WTC11 (cell line): ENCODE data around the gene RGS5. TPM values are rescaled to one million over a fixed set of nuclear protein-coding genes. Genes with fewer than 3 reads are reported as not detected.

Source experiments
- ATAC-seq: fragments of 200-7000 bp; cut with Tn5 transposase; 2 replicates; pipeline ENCODE4 v1.10.0; 2021; ENCODE audit warnings: mild to moderate bottlenecking, moderate library complexity
- CTCF ChIA-PET: fragments of 300-600 bp; sonication (Branson Sonifier 250); formaldehyde crosslinking; loops from one replicate; lab custom pipeline; 2021; ENCODE audit warnings: antibody characterized with exemption; lab: Charles Lee
- POLR2A ChIA-PET: fragments of 350-600 bp; sonication (Branson Sonifier 250); formaldehyde crosslinking; loops from one replicate; lab custom pipeline; 2021; ENCODE audit warnings: antibody characterized with exemption; lab: Charles Lee
- DNase-seq: peaks from one replicate; pipeline ENCODE4 v3.0.0; 2021; ENCODE audit warnings: low spot score
- H3K27ac Mint-ChIP-seq: 2 replicates; pipeline ENCODE4 v1.8.0; 2021; ENCODE audit warnings: mixed read lengths
- H3K27me3 Mint-ChIP-seq: 2 replicates; pipeline ENCODE4 v1.8.0; 2021; ENCODE audit warnings: low read depth, mild to moderate bottlenecking, moderate library complexity, mixed read lengths
- H3K36me3 Mint-ChIP-seq: 2 replicates; pipeline ENCODE4 v1.8.0; 2021; ENCODE audit warnings: mixed read lengths
- H3K4me1 Mint-ChIP-seq: 2 replicates; pipeline ENCODE4 v1.8.0; 2022; ENCODE audit warnings: mixed read lengths
- H3K4me3 Mint-ChIP-seq: 2 replicates; pipeline ENCODE4 v1.8.0; 2021; ENCODE audit warnings: mild to moderate bottlenecking, moderate library complexity, mixed read lengths
- H3K9me3 Mint-ChIP-seq: 2 replicates; pipeline ENCODE4 v1.8.0; 2021; ENCODE audit warnings: mixed read lengths
- ATF1 ChIP-seq: sonication (generic); formaldehyde crosslinking; IDR thresholded peaks from 2 replicates; pipeline ENCODE4 v1.8.1; 2023; ENCODE audit warnings: mild to moderate bottlenecking, moderate library complexity, missing genetic modification reagents
- EMX1 ChIP-seq: fragments of 250-450 bp; sonication (Bioruptor Pico); IDR thresholded peaks from 2 replicates; pipeline ENCODE4 v1.8.0; 2021; ENCODE audit warnings: mild to moderate bottlenecking
- IRF2 ChIP-seq: sonication (generic); formaldehyde crosslinking; IDR thresholded peaks from 2 replicates; pipeline ENCODE4 v1.8.0; 2022; ENCODE audit warnings: low read depth, missing genetic modification reagents, borderline replicate concordance
- JUN ChIP-seq: sonication (generic); formaldehyde crosslinking; IDR thresholded peaks from 2 replicates; pipeline ENCODE4 v1.8.0; 2023; ENCODE audit warnings: mild to moderate bottlenecking, missing genetic modification reagents
- NFE2L1 ChIP-seq: sonication (generic); formaldehyde crosslinking; IDR thresholded peaks from 2 replicates; pipeline ENCODE4 v1.8.1; 2023; ENCODE audit warnings: missing genetic modification reagents
- OVOL2 ChIP-seq: fragments of 250-450 bp; sonication (Bioruptor Pico); IDR thresholded peaks from 2 replicates; pipeline ENCODE4 v1.9.0; 2021; ENCODE audit warnings: mild to moderate bottlenecking, borderline replicate concordance
- ZNF219 ChIP-seq: sonication (generic); formaldehyde crosslinking; IDR thresholded peaks from 2 replicates; pipeline ENCODE4 v1.8.0; 2023; ENCODE audit warnings: missing genetic modification reagents, mild to moderate bottlenecking, borderline replicate concordance
- ZNF232 ChIP-seq: sonication (generic); formaldehyde crosslinking; IDR thresholded peaks from 2 replicates; pipeline ENCODE4 v1.8.0; 2022; ENCODE audit warnings: mild to moderate bottlenecking, missing genetic modification reagents
- total RNA-seq: library from RNA; stranded (reverse); gene quantifications from 3 replicates; pipeline ENCODE4 v1.2.3, GENCODE V29; 2021
- TF ChIP-seq, protein P1 (sequence below): sonication (generic); formaldehyde crosslinking; IDR thresholded peaks from 2 replicates; pipeline ENCODE4 v1.8.0; 2023; ENCODE audit warnings: missing genetic modification reagents, mild to moderate bottlenecking, borderline replicate concordance
- TF ChIP-seq, protein P2 (sequence below): sonication (generic); formaldehyde crosslinking; conservative IDR thresholded peaks from 2 replicates; pipeline ENCODE4 v1.8.1; 2023; ENCODE audit warnings: mild to moderate bottlenecking, low read depth, missing genetic modification reagents, moderate library complexity
- TF ChIP-seq, protein P3 (sequence below): sonication (generic); formaldehyde crosslinking; IDR thresholded peaks from 2 replicates; pipeline ENCODE4 v1.8.1; 2023; ENCODE audit warnings: mild to moderate bottlenecking, missing genetic modification reagents, moderate library complexity
- TF ChIP-seq, protein P4 (sequence below): sonication (generic); formaldehyde crosslinking; IDR thresholded peaks from 2 replicates; pipeline ENCODE4 v1.8.1; 2023; ENCODE audit warnings: mild to moderate bottlenecking, missing genetic modification reagents
- TF ChIP-seq, protein P5 (sequence below): fragments of 250-450 bp; sonication (Bioruptor Pico); IDR thresholded peaks from 2 replicates; pipeline ENCODE4 v1.8.0; 2021; ENCODE audit warnings: mild to moderate bottlenecking

RGS5 gene
- total RNA-seq, 1 experiment from 2014 or later, result 23.6 TPM

DNA sequence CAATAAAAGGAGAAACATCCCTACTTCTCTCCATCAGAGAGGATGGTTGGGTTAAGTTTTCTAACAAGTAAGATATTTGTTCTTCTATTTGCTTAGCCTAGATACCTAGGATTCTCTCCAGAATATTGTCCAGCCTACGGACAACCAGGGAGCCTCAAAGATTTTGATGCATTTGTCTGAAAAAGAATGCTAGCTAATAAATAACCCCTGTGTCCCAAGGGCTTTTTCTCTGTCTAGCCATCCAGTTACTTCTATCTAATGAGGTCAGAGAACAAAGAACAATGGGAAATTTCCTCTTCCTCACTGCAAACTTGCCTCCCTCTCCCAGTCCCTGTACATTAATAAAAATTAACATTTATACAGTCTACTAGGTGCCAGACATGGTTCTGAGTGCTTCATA is 810 bp downstream of the RGS5 start:
- Mint-ChIP-seq H3K27ac (no peak overlapping the region), H3K4me3 (peak overlapping the region; percentile 22; the same call in 1 of the 2 replicates), H3K4me1 (peaks cover 40% of the 10 kb centered on the region), H3K36me3 (no peaks in the 10 kb centered on the region), H3K9me3 (no peaks in the 10 kb centered on the region), H3K27me3 (no peaks in the 10 kb centered on the region)
- no peak for DNase-seq
- POLR2A ChIA-PET, result no interaction called here
- ATAC-seq, result no peak
- CTCF ChIA-PET, result interaction anchor here (1.1 to 1.5 kb wide), 3 partner anchors 27 to 133 kb away, joined by 3 to 8 read pairs (median 7); partner anchors contain the start of gene RGS4
- TF ChIP-seq, protein P1, sequence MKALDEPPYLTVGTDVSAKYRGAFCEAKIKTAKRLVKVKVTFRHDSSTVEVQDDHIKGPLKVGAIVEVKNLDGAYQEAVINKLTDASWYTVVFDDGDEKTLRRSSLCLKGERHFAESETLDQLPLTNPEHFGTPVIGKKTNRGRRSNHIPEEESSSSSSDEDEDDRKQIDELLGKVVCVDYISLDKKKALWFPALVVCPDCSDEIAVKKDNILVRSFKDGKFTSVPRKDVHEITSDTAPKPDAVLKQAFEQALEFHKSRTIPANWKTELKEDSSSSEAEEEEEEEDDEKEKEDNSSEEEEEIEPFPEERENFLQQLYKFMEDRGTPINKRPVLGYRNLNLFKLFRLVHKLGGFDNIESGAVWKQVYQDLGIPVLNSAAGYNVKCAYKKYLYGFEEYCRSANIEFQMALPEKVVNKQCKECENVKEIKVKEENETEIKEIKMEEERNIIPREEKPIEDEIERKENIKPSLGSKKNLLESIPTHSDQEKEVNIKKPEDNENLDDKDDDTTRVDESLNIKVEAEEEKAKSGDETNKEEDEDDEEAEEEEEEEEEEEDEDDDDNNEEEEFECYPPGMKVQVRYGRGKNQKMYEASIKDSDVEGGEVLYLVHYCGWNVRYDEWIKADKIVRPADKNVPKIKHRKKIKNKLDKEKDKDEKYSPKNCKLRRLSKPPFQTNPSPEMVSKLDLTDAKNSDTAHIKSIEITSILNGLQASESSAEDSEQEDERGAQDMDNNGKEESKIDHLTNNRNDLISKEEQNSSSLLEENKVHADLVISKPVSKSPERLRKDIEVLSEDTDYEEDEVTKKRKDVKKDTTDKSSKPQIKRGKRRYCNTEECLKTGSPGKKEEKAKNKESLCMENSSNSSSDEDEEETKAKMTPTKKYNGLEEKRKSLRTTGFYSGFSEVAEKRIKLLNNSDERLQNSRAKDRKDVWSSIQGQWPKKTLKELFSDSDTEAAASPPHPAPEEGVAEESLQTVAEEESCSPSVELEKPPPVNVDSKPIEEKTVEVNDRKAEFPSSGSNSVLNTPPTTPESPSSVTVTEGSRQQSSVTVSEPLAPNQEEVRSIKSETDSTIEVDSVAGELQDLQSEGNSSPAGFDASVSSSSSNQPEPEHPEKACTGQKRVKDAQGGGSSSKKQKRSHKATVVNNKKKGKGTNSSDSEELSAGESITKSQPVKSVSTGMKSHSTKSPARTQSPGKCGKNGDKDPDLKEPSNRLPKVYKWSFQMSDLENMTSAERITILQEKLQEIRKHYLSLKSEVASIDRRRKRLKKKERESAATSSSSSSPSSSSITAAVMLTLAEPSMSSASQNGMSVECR (CRISPR knock-in tag), result no peak
- TF ChIP-seq, protein P2, sequence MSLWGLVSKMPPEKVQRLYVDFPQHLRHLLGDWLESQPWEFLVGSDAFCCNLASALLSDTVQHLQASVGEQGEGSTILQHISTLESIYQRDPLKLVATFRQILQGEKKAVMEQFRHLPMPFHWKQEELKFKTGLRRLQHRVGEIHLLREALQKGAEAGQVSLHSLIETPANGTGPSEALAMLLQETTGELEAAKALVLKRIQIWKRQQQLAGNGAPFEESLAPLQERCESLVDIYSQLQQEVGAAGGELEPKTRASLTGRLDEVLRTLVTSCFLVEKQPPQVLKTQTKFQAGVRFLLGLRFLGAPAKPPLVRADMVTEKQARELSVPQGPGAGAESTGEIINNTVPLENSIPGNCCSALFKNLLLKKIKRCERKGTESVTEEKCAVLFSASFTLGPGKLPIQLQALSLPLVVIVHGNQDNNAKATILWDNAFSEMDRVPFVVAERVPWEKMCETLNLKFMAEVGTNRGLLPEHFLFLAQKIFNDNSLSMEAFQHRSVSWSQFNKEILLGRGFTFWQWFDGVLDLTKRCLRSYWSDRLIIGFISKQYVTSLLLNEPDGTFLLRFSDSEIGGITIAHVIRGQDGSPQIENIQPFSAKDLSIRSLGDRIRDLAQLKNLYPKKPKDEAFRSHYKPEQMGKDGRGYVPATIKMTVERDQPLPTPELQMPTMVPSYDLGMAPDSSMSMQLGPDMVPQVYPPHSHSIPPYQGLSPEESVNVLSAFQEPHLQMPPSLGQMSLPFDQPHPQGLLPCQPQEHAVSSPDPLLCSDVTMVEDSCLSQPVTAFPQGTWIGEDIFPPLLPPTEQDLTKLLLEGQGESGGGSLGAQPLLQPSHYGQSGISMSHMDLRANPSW (CRISPR knock-in tag), result no peak
- TF ChIP-seq EMX1 (CRISPR knock-in tag), result no peak
- TF ChIP-seq, protein P3, sequence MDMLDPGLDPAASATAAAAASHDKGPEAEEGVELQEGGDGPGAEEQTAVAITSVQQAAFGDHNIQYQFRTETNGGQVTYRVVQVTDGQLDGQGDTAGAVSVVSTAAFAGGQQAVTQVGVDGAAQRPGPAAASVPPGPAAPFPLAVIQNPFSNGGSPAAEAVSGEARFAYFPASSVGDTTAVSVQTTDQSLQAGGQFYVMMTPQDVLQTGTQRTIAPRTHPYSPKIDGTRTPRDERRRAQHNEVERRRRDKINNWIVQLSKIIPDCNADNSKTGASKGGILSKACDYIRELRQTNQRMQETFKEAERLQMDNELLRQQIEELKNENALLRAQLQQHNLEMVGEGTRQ, result no peak
- TF ChIP-seq, protein P4, sequence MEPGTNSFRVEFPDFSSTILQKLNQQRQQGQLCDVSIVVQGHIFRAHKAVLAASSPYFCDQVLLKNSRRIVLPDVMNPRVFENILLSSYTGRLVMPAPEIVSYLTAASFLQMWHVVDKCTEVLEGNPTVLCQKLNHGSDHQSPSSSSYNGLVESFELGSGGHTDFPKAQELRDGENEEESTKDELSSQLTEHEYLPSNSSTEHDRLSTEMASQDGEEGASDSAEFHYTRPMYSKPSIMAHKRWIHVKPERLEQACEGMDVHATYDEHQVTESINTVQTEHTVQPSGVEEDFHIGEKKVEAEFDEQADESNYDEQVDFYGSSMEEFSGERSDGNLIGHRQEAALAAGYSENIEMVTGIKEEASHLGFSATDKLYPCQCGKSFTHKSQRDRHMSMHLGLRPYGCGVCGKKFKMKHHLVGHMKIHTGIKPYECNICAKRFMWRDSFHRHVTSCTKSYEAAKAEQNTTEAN (CRISPR knock-in tag), result no peak
- TF ChIP-seq OVOL2 (CRISPR knock-in tag), result no peak

DNA sequence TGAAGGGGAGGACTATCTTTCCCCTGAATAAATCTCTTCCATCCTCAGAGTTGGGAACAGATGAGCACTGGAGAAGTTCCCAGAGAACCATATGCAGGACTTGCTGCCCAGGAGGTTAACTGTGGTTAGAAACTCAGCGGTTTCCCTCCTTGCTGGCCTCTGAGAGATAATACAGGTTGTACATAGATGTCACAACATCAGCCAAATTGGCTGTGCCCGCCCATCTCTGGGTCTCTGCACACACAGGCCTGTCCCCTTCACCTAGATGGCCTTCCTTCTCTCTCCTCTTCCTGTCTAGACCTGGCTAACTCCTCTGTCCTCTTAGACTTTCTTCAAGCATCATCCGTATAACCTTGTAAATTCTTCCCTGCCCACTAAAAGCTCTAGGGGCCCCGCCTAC is 5.7 kb downstream of the RGS5 start:
- no peaks in the 10 kb centered on the region for H3K9me3 Mint-ChIP-seq
- H3K27ac Mint-ChIP-seq, result no peak overlapping the region
- ChIA-PET POLR2A (no interaction called here), CTCF (interaction anchor here (0.8 kb wide), 1 partner anchor 31 kb away, joined by 3 read pairs; no protein-coding TSS in a partner anchor)
- H3K4me1 Mint-ChIP-seq, result peaks cover 23% of the 10 kb centered on the region
- DNase-seq (no peak), ATAC-seq (no peak)
- TF ChIP-seq JUN (no peak), ZNF219 (no peak), ATF1 (no peak), NFE2L1 (CRISPR knock-in tag) (no peak), IRF2 (CRISPR knock-in tag) (no peak), ZNF232 (CRISPR knock-in tag) (no peak)
- TF ChIP-seq, protein P5, sequence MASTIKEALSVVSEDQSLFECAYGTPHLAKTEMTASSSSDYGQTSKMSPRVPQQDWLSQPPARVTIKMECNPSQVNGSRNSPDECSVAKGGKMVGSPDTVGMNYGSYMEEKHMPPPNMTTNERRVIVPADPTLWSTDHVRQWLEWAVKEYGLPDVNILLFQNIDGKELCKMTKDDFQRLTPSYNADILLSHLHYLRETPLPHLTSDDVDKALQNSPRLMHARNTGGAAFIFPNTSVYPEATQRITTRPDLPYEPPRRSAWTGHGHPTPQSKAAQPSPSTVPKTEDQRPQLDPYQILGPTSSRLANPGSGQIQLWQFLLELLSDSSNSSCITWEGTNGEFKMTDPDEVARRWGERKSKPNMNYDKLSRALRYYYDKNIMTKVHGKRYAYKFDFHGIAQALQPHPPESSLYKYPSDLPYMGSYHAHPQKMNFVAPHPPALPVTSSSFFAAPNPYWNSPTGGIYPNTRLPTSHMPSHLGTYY, result no peak
- H3K27me3 Mint-ChIP-seq, result no peaks in the 10 kb centered on the region
- no peak overlapping the region for H3K4me3 Mint-ChIP-seq
- no peaks in the 10 kb centered on the region for H3K36me3 Mint-ChIP-seq
